Endothelial cell of umbilical vein (primary cell): ENCODE results near the gene OR52D1. TPM values are rescaled to one million over a fixed set of nuclear protein-coding genes. Genes with fewer than 3 reads are reported as not detected.

Experiments used
- BruUV-seq: library from RNA; stranded (reverse); fragments of 400-500 nt; replicated peaks from 2 replicates; lab custom pipeline; 2021; lab: Mats Ljungman, UMichigan
- CTCF ChIA-PET: fragments of 300-600, 350-600 bp; sonication (Branson Sonifier 250); formaldehyde crosslinking; loops from one replicate; lab custom pipeline; 2021; ENCODE audit warnings: antibody characterized with exemption, inconsistent platforms; lab: Charles Lee
- POLR2A ChIA-PET: fragments of 300-600, 350-600 bp; sonication (Branson Sonifier 250); formaldehyde crosslinking; loops from one replicate; lab custom pipeline; 2021; ENCODE audit warnings: antibody characterized with exemption, inconsistent platforms; lab: Charles Lee
- DNase-seq: peaks from one replicate; pipeline ENCODE4 v3.0.0-alpha.2; 2011; ENCODE audit warnings: low read depth, low spot score
- FAIRE-seq: peaks from 2 replicates; lab custom pipeline; 2011; peaks lifted over from hg19 to GRCh38; lab: Jason Lieb, UNC
- H2AFZ ChIP-seq: 2 replicates; pipeline ENCODE4 v1.6.0; 2012; ENCODE audit warnings: low read depth, low read length, control low read depth, inconsistent platforms
- H3K27ac ChIP-seq: 2 replicates; pipeline ENCODE4 v1.5.1; 2011; ENCODE audit warnings: low read depth, mild to moderate bottlenecking, control low read depth, low read length, moderate library complexity; ENCODE audit not compliant: insufficient read depth
- H3K27me3 ChIP-seq, 2 experiments: 2 replicates each; pipeline versions ENCODE4 v1.6.0 to v1.6.1; 2011; ENCODE audit warnings: low read length in 2 of 2, mixed read lengths in 1 of 2; ENCODE audit not compliant: control insufficient read depth in 2 of 2, insufficient read depth in 2 of 2
- H3K36me3 ChIP-seq, 2 experiments: 2 replicates in 1 of 2; 3 replicates in 1 of 2; pipeline ENCODE4 v1.5.1; 2011; ENCODE audit warnings: low read length in 2 of 2, mild to moderate bottlenecking in 1 of 2, moderate library complexity in 1 of 2; ENCODE audit not compliant: control insufficient read depth in 2 of 2, insufficient read depth in 2 of 2; ENCODE audit errors: extremely low read depth in 1 of 2
- H3K4me1 ChIP-seq: 3 replicates; pipeline ENCODE4 v1.5.1; 2011; ENCODE audit warnings: mild to moderate bottlenecking, low read length; ENCODE audit not compliant: control insufficient read depth, insufficient read depth; ENCODE audit errors: extremely low read depth
- H3K4me2 ChIP-seq: 2 replicates; pipeline ENCODE4 v1.6.1; 2011; ENCODE audit warnings: low read length, control low read depth, mixed read lengths; ENCODE audit not compliant: insufficient read depth
- H3K4me3 ChIP-seq, 3 experiments: fragments of 200-600 bp in 1 of 3; sonication (generic), shearing (Covaris generic) in 1 of 3; replicated peaks in 1 of 3; 2 replicates each; pipeline ENCODE4 v1.5.1; 2011 to 2016; ENCODE audit warnings: control low read depth in 3 of 3, low read length in 3 of 3, mild to moderate bottlenecking in 2 of 3, inconsistent platforms in 1 of 3, low read depth in 1 of 3, moderate library complexity in 1 of 3; ENCODE audit not compliant: insufficient read depth in 1 of 3
- H3K79me2 ChIP-seq: 2 replicates; pipeline ENCODE4 v1.6.0; 2012; ENCODE audit warnings: low read length, inconsistent platforms; ENCODE audit not compliant: control insufficient read depth, insufficient read depth
- H3K9ac ChIP-seq: replicated peaks from 2 replicates; pipeline ENCODE3; 2011; ENCODE audit warnings: low read length, control low read depth; ENCODE audit not compliant: insufficient read depth; ENCODE audit errors: extremely low read depth
- H3K9me1 ChIP-seq: replicated peaks from 3 replicates; pipeline ENCODE4 v1.6.0; 2011; ENCODE audit warnings: mild to moderate bottlenecking, low read length; ENCODE audit not compliant: control insufficient read depth, insufficient read depth; ENCODE audit errors: extremely low read depth
- H3K9me3 ChIP-seq: replicated peaks from 2 replicates; pipeline ENCODE4 v1.5.1; 2012; ENCODE audit warnings: low read length, inconsistent platforms; ENCODE audit not compliant: control insufficient read depth, insufficient read depth
- H4K20me1 ChIP-seq: replicated peaks from 2 replicates; pipeline ENCODE3; 2011; ENCODE audit warnings: mild to moderate bottlenecking, low read length; ENCODE audit not compliant: control insufficient read depth, insufficient read depth; ENCODE audit errors: extremely low read depth
- EZH2 ChIP-seq: IDR thresholded peaks from 2 replicates; pipeline ENCODE4 v1.6.1; 2012; ENCODE audit warnings: borderline replicate concordance, low read depth, mild to moderate bottlenecking, moderate library complexity, low read length, inconsistent platforms; ENCODE audit not compliant: severe bottlenecking
- FOS ChIP-seq: IDR thresholded peaks from 2 replicates; pipeline ENCODE4 v1.6.1; 2011; ENCODE audit warnings: mild to moderate bottlenecking, low read length, moderate library complexity, borderline replicate concordance; ENCODE audit not compliant: insufficient read depth
- GATA2 ChIP-seq: IDR thresholded peaks from 2 replicates; pipeline ENCODE4 v1.7.0; 2011; ENCODE audit warnings: low read depth, mild to moderate bottlenecking, moderate library complexity, mixed read lengths, low read length; ENCODE audit not compliant: insufficient read length, insufficient read depth
- JUN ChIP-seq: IDR thresholded peaks from 2 replicates; pipeline ENCODE4 v1.6.1; 2011; ENCODE audit warnings: borderline replicate concordance, low read depth; ENCODE audit not compliant: insufficient read length, insufficient read depth
- POLR2A ChIP-seq: IDR thresholded peaks from 2 replicates; pipeline ENCODE4 v1.6.1; 2012; ENCODE audit warnings: low read depth, mild to moderate bottlenecking, control low read depth, low read length
- POLR2AphosphoS5 ChIP-seq: IDR thresholded peaks from 2 replicates; pipeline ENCODE4 v1.6.1; 2012; ENCODE audit warnings: low read depth, mild to moderate bottlenecking, control low read depth, low read length, moderate library complexity; ENCODE audit not compliant: insufficient read depth
- dilution Hi-C: fragments of 300-500 bp; cut with MboI; formaldehyde crosslinking; loops from one replicate; pipeline ENCODE4 v1.15.0; 2019; ENCODE audit warnings: low sequenced_read_pairs; ENCODE audit not compliant: extremely low pct_ligation_motif_present
- intact Hi-C: fragments of 100-400 bp; cut with micrococcal nuclease; formaldehyde crosslinking; loops from one replicate; pipeline ENCODE4 v1.10.0; 2022
- polyA plus RNA-seq, 4 experiments: library from polyadenylated mRNA; depleted of rRNA in 3 of 4; stranded (reverse) in 3 of 4; unstranded in 1 of 4; fragments of >200 nt; gene quantifications; 2 replicates each; pipeline versions ENCODE4 v1.2.1 to v1.2.3, GENCODE V29; 2011 to 2012; ENCODE audit warnings: missing spikeins in 1 of 4
- total RNA-seq: library from RNA; stranded (reverse); gene quantifications from 2 replicates; pipeline ENCODE4 v1.2.3, GENCODE V29; 2021
- TF ChIP-seq, protein P1 (sequence below), 2 donors: IDR thresholded peaks; 1 replicate in 1 of 2; 2 replicates in 1 of 2; pipeline ENCODE4 v1.5.1; 2011; ENCODE audit warnings: low read length in 2 of 2, mild to moderate bottlenecking in 2 of 2, moderate library complexity in 2 of 2, control low read depth in 1 of 2, inconsistent platforms in 1 of 2, low read depth in 1 of 2; ENCODE audit not compliant: insufficient read depth in 1 of 2; ENCODE audit errors: extremely low read depth in 1 of 2

The OR52D1 gene
- total and polyA plus RNA-seq, 2 donors (not counting 3 experiments of a cell fraction or from before 2014, with no cell fraction given), result not detected

DNA sequence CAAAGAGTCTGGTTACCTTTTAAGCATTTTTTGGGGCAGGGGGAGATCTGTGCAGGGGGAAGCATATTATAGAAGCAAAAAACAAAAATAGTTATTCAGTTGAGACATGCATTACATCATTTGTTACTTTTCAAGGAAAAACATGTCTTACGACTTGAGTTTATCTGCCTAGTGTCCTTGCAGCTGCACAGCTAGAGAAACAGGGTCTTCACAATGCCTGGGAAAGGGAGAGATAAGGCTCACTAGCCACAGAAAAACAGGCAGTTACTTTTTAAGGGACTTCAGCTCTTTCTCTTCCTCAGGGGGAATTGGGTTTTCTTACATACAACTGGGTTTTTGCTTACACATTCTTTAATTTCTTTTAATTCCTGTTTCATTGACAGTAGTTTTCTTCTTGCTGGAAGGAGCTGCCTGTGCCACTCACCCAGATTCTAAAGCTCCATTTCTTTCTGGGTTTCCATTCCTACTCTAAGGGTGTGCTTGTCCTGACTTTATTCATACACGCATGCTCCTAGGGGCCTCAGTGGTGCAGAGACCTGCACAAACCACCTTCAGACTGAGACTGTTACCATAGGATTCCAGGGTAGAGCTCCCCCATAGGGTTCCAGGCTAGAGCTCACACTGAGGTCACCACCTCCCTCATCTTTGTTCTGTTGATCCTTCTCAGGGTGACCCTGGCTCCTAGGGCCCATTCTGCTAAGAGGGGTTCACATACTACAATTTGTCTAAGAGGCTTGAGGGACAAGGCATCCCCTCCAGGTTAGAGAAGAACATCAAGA, 42.8 kb downstream of the OR52D1 start:
- FAIRE-seq, result no peak
- no peak overlapping the region for H3K9ac ChIP-seq
- no peak overlapping the region for H3K4me2 ChIP-seq
- DNase-seq, result no peak
- H3K36me3 ChIP-seq, result no peaks in the 10 kb centered on the region
- no peak for TF ChIP-seq POLR2A
- no peak for TF ChIP-seq FOS
- TF ChIP-seq EZH2, result no peak
- TF ChIP-seq POLR2AphosphoS5, result no peak
- TF ChIP-seq JUN, result no peak
- TF ChIP-seq, protein P1, sequence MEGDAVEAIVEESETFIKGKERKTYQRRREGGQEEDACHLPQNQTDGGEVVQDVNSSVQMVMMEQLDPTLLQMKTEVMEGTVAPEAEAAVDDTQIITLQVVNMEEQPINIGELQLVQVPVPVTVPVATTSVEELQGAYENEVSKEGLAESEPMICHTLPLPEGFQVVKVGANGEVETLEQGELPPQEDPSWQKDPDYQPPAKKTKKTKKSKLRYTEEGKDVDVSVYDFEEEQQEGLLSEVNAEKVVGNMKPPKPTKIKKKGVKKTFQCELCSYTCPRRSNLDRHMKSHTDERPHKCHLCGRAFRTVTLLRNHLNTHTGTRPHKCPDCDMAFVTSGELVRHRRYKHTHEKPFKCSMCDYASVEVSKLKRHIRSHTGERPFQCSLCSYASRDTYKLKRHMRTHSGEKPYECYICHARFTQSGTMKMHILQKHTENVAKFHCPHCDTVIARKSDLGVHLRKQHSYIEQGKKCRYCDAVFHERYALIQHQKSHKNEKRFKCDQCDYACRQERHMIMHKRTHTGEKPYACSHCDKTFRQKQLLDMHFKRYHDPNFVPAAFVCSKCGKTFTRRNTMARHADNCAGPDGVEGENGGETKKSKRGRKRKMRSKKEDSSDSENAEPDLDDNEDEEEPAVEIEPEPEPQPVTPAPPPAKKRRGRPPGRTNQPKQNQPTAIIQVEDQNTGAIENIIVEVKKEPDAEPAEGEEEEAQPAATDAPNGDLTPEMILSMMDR (IDR thresholded peaks at IDR 0.05; ENCODE audit: extremely low read depth in 1 of 2, insufficient read depth in 1 of 2, low read depth in 1 of 2, low read length in 2 of 2), result no peak
- no peak for TF ChIP-seq GATA2
- no peaks in the 10 kb centered on the region for H3K9me3 ChIP-seq
- H3K4me1 ChIP-seq, result no peaks in the 10 kb centered on the region
- no TSS peak for BruUV-seq
- H3K27ac ChIP-seq, result no peak overlapping the region
- H3K27me3 ChIP-seq, result no peaks in the 10 kb centered on the region
- H2AFZ ChIP-seq, result no peak overlapping the region
- H3K9me1 ChIP-seq, result no peaks in the 10 kb centered on the region
- H3K79me2 ChIP-seq, result no peaks in the 10 kb centered on the region
- H3K4me3 ChIP-seq, result no peak overlapping the region
- H4K20me1 ChIP-seq, result no peaks in the 10 kb centered on the region
- intact Hi-C loops (no loop called here), dilution Hi-C loops (no loop called here)
- ChIA-PET POLR2A (no interaction called here), CTCF (no interaction called here)
